ES-I3 (cell line): ENCODE data around the gene RAG2.

Experiments
- H3K36me3 ChIP-seq: 2 replicates; pipeline ENCODE4 v1.6.1; 2013; ENCODE audit warnings: mild to moderate bottlenecking, low read length, control low read depth, moderate library complexity; ENCODE audit not compliant: insufficient read depth
- H3K4me1 ChIP-seq: 2 replicates; pipeline ENCODE4 v1.6.1; 2013; ENCODE audit warnings: mild to moderate bottlenecking, control low read depth, low read length; ENCODE audit not compliant: insufficient read depth
- H3K9ac ChIP-seq: 2 replicates; pipeline ENCODE4 v1.6.1; 2013; ENCODE audit warnings: low read depth, mild to moderate bottlenecking, low read length, moderate library complexity
- H3K9me3 ChIP-seq: 2 replicates; pipeline ENCODE4 v1.6.1; 2013; ENCODE audit warnings: mild to moderate bottlenecking, low read length, moderate library complexity; ENCODE audit not compliant: control insufficient read depth, insufficient read depth

RAG2 gene

DNA sequence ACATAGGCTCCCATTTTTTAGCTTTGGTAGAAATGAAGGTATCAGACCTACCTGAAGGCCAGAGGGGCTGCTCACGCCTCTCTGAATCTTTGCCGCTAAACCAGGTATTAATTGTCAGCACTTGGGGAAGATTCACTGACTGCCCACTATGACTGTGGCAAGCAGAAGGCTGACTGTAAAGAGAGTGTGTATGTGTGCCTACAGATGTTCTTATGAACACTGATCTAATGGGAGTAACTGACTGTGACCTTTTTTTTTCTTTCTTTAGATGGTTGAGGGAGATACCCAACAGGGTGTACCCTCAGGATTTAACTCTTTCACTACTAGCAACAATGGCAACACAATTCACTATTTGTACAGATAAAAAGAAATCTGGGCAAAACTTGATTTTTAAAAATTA is at the start of gene RAG2:
TSS of gene RAG2 (minus strand) at position 186 of the 400 bp plus-strand sequence. CDS start 4,068 bp downstream, outside the sequence.
- Histone ChIP-seq H3K9ac (no peak within 1 kb of the TSS), H3K4me1 (no peaks in the 10 kb centered on the region), H3K9me3 (no peaks in the 10 kb centered on the region), H3K36me3 (no peaks in the 10 kb centered on the region)

- H3K9ac ChIP-seq, result no peak overlapping the region
- no peaks in the 10 kb centered on the region for H3K4me1 ChIP-seq
- no peaks in the 10 kb centered on the region for H3K36me3 ChIP-seq
- H3K9me3 ChIP-seq, result no peaks in the 10 kb centered on the region
Observed at GRCh38 chr11:36638556-36638955, 40.5 kb upstream of the RAG2 start.

GRCh38 chr11:36635066-36635862 is 37.2 kb upstream of the RAG2 start:
- H3K4me1 ChIP-seq, result no peaks in the 10 kb centered on the region
- no peak overlapping the region for H3K9ac ChIP-seq

DNA sequence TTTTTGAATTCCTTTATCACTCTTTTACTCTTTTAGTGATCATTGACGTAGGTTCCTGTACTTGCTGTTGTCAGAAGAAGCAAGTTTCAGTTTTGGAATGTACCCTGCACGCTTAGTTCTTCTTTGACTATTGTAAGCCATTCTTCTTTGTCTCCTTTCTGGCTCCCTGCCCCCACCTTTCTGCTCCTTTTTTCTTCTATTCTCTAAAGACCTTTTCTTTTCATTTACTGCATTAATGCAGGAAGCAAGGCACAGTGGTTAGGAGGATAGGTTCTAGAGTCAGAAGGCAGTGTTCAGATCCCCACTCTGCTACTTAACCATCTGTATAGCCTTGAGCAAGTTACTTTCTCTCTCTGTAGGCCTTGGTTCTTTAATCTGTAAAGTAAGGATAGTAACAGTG is 33.7 kb upstream of the RAG2 start:
- no peaks in the 10 kb centered on the region for H3K9me3 ChIP-seq
- no peaks in the 10 kb centered on the region for H3K4me1 ChIP-seq
- no peaks in the 10 kb centered on the region for H3K36me3 ChIP-seq
- no peak overlapping the region for H3K9ac ChIP-seq

More at GRCh38 chr11:36635066-36635862, 37.2 kb upstream of the RAG2 start:
- Histone ChIP-seq H3K36me3 (no peaks in the 10 kb centered on the region), H3K9me3 (no peaks in the 10 kb centered on the region)

DNA sequence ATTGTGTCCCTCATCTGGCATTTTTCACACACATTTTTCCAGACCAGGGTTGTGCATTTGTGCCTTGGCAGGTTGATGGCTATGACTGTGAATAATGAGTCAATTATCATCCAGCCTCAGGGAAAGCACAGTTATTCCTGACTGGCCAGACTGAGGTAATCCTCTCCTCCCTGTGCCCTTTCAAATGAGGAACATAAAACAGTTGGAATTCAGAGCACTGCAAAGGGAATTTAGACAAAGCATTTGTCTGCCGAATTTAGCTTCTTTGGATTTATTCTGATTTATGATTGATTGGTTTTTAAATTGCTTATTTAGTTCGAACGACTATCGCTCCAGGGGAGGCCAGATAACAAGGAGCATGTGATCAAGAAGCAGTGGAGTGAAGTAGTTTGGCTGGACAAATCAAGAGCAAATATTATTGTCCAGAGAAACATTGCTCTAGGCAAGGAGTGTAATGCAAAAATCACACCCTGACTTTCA is 30.8 kb upstream of the RAG2 start:
- Histone ChIP-seq H3K36me3 (no peaks in the 10 kb centered on the region), H3K4me1 (no peaks in the 10 kb centered on the region), H3K9ac (no peak overlapping the region), H3K9me3 (no peaks in the 10 kb centered on the region)

GRCh38 chr11:36628141-36628540 is 30.1 kb upstream of the RAG2 start:
- H3K9ac ChIP-seq, result no peak overlapping the region
- H3K9me3 ChIP-seq, result no peaks in the 10 kb centered on the region
- H3K36me3 ChIP-seq, result no peaks in the 10 kb centered on the region
- H3K4me1 ChIP-seq, result no peaks in the 10 kb centered on the region

DNA sequence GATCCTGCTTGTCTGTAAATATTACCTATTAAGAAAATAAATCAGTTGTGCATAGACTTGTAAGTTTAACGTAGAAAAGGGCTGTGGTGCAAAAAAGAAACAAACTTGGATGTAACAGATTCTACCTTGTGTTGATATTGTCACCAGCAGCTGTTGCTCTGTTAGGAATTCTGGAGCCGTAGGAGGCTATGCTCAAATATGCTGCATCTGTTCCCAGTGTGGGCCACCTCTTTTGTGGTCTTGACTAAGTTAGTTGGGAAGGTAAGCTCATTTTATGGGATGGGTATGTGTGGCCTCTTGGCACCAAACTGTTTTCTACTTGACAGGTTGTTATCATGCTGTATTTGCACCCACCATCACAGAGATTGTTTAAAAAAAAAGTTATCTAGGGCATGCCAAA is 29.4 kb upstream of the RAG2 start:
- no peaks in the 10 kb centered on the region for H3K9me3 ChIP-seq
- no peak overlapping the region for H3K9ac ChIP-seq
- no peaks in the 10 kb centered on the region for H3K4me1 ChIP-seq
- H3K36me3 ChIP-seq, result no peaks in the 10 kb centered on the region

GRCh38 chr11:36627006-36627405 is 29.0 kb upstream of the RAG2 start:
- Histone ChIP-seq H3K4me1 (no peaks in the 10 kb centered on the region), H3K36me3 (no peaks in the 10 kb centered on the region), H3K9me3 (no peaks in the 10 kb centered on the region), H3K9ac (no peak overlapping the region)

GRCh38 chr11:36623494-36623893 is 25.5 kb upstream of the RAG2 start:
- Histone ChIP-seq H3K36me3 (no peaks in the 10 kb centered on the region), H3K9ac (no peak overlapping the region)

DNA sequence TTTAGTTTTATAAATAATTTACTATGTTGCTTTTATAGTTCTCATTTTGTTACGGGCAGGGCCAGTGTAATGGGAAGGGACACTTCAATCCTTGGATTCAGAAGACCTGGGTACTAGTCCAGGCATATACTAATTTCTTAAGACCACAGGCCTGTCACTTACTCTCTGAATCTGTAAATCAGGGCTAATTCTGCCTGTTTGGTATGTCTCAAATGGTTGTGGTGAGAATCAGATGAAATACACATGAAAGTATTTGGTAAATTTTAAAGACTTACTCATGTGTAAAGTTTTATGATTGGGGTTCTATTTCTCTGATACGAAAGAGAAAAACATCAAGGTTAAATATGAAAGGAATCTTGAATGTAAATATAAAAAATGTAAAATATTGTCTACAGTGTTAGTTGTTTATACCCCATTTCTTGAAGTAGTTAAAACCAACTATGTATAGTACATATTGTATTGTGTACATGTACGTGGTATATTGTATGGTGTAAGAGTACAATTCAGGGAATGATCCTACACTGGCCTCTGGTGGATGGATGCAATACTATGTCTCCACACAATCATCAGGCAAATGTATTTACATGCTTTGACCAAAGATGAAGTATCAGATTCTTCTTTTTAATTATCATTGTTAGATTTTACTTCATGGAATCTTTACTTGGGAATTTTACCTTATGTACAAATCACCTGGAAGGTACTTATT is 24.5 kb upstream of the RAG2 start:
- no peak overlapping the region for H3K9ac ChIP-seq
- no peaks in the 10 kb centered on the region for H3K36me3 ChIP-seq
- H3K4me1 ChIP-seq, result no peaks in the 10 kb centered on the region
- no peaks in the 10 kb centered on the region for H3K9me3 ChIP-seq

More at GRCh38 chr11:36623494-36623893, 25.5 kb upstream of the RAG2 start:
- no peaks in the 10 kb centered on the region for H3K9me3 ChIP-seq
- H3K4me1 ChIP-seq, result no peaks in the 10 kb centered on the region

DNA sequence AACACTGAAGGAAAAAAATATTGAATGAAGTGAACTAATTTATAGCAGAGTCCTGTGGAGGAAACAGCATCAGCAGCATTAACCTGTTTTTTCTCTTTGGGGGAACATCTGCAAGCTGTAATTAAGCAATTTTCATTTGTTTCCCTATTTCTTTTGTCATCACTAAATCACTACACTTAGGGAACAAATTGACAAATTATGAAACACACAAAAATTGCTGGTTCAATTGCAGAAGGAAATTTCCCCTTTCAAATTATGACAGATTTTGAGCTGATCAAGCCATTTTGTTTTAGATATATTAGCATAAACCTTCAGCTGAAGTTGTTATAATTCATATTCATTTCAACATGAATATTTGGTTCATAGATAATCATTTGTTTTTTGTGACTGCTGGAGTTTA is 22.2 kb upstream of the RAG2 start:
- H3K4me1 ChIP-seq, result no peaks in the 10 kb centered on the region
- H3K9ac ChIP-seq, result no peak overlapping the region
- no peaks in the 10 kb centered on the region for H3K36me3 ChIP-seq
- H3K9me3 ChIP-seq, result no peaks in the 10 kb centered on the region

GRCh38 chr11:36619502-36619901 is 21.5 kb upstream of the RAG2 start:
- H3K36me3 ChIP-seq, result no peaks in the 10 kb centered on the region
- H3K9me3 ChIP-seq, result no peaks in the 10 kb centered on the region
- no peaks in the 10 kb centered on the region for H3K4me1 ChIP-seq
- no peak overlapping the region for H3K9ac ChIP-seq

GRCh38 chr11:36618363-36619047 is 20.5 kb upstream of the RAG2 start:
- Histone ChIP-seq H3K9ac (no peak overlapping the region), H3K9me3 (no peaks in the 10 kb centered on the region), H3K4me1 (no peaks in the 10 kb centered on the region), H3K36me3 (no peaks in the 10 kb centered on the region)

GRCh38 chr11:36617543-36618362 is 19.7 kb upstream of the RAG2 start:
- H3K36me3 ChIP-seq, result no peaks in the 10 kb centered on the region
- H3K4me1 ChIP-seq, result no peaks in the 10 kb centered on the region
- no peak overlapping the region for H3K9ac ChIP-seq
- no peaks in the 10 kb centered on the region for H3K9me3 ChIP-seq
